NB4 (cell line): ENCODE measurements around the gene C22orf15.

Source experiments
- DNase-seq: peaks from one replicate; pipeline ENCODE4 v3.0.0; 2010; ENCODE audit warnings: low read depth
- H3K4me3 ChIP-seq: one replicate; pipeline ENCODE4 v1.5.1; 2011; ENCODE audit warnings: mild to moderate bottlenecking, low read depth, low read length, moderate library complexity
- MAX ChIP-seq: IDR thresholded peaks from 2 replicates; pipeline ENCODE4 v1.6.1; 2011; ENCODE audit warnings: low read depth, low read length
- MYC ChIP-seq: IDR thresholded peaks from 2 replicates; pipeline ENCODE4 v1.6.1; 2011; ENCODE audit warnings: low read depth, low read length
- POLR2A ChIP-seq: IDR thresholded peaks from 2 replicates; pipeline ENCODE4 v1.6.1; 2011; ENCODE audit warnings: mild to moderate bottlenecking; ENCODE audit not compliant: insufficient read length; ENCODE audit errors: extremely low read depth
- TF ChIP-seq, protein P1 (sequence below): IDR thresholded peaks from one replicate; pipeline ENCODE4 v1.5.1; 2012; ENCODE audit warnings: low read depth, low read length

The C22orf15 gene

GRCh38 chr22:23744001-23744400, 18.8 kb upstream of the C22orf15 start:
- TF ChIP-seq MAX (no peak), POLR2A (no peak), MYC (no peak)
- TF ChIP-seq, protein P1, sequence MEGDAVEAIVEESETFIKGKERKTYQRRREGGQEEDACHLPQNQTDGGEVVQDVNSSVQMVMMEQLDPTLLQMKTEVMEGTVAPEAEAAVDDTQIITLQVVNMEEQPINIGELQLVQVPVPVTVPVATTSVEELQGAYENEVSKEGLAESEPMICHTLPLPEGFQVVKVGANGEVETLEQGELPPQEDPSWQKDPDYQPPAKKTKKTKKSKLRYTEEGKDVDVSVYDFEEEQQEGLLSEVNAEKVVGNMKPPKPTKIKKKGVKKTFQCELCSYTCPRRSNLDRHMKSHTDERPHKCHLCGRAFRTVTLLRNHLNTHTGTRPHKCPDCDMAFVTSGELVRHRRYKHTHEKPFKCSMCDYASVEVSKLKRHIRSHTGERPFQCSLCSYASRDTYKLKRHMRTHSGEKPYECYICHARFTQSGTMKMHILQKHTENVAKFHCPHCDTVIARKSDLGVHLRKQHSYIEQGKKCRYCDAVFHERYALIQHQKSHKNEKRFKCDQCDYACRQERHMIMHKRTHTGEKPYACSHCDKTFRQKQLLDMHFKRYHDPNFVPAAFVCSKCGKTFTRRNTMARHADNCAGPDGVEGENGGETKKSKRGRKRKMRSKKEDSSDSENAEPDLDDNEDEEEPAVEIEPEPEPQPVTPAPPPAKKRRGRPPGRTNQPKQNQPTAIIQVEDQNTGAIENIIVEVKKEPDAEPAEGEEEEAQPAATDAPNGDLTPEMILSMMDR, result no peak
- no peak overlapping the region for H3K4me3 ChIP-seq
- DNase-seq, result no peak

DNA sequence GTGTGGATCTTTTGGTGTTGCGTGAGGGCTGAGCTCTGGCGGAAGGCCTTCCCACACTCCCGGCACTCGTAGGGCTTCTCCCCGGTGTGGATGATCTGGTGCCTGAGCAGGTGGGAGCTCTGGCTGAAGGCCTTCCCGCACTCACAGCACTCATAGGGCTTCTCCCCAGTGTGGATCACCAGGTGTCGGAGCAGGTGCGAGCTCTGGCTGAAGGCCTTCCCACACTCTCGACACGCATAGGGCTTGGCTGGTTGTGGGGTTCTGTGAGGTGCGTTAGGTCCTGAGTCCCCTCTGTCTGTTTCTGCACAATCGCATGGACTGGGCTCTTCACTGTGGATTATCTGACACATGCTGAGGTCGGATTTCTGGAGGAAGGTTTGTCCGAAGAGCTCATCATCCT, 18.3 kb upstream of the C22orf15 start:
- no peak for TF ChIP-seq MYC
- TF ChIP-seq, protein P1, result no peak
- TF ChIP-seq POLR2A, result no peak
- no peak for TF ChIP-seq MAX
- no peak overlapping the region for H3K4me3 ChIP-seq
- DNase-seq, result no peak

GRCh38 chr22:23745791-23746190, 17.0 kb upstream of the C22orf15 start:
- no peak for TF ChIP-seq POLR2A
- TF ChIP-seq, protein P1, result no peak
- TF ChIP-seq MYC, result no peak
- TF ChIP-seq MAX, result no peak
- DNase-seq, result no peak
- no peak overlapping the region for H3K4me3 ChIP-seq

DNA sequence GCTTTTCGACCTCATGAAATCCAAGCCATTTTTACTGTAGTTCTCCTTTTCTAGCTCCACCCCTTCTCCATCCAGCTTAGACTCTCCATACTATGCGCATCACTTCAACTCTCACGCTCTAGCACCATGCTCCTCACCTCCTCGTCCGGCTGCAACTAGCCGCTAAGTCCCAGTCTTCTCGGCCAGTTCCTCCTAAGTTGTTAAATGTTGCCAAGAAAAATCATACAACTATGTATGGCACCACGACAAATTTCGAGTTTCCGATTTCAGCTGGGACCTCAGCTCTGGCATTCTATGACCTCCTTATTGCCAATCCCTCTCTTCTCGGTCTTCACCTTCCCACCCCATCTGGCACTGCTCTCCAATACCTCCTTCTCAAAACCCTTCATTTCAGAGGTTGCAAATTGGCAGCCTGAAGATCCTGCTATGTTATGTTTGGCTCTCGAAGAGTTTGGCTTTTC, 12.9 kb upstream of the C22orf15 start:
- peak overlapping the region; percentile 90 for H3K4me3 ChIP-seq
- TF ChIP-seq MYC (no peak), POLR2A (no peak), MAX (no peak)
- TF ChIP-seq, protein P1, result no peak
- DNase-seq, result peak; percentile 64

DNA sequence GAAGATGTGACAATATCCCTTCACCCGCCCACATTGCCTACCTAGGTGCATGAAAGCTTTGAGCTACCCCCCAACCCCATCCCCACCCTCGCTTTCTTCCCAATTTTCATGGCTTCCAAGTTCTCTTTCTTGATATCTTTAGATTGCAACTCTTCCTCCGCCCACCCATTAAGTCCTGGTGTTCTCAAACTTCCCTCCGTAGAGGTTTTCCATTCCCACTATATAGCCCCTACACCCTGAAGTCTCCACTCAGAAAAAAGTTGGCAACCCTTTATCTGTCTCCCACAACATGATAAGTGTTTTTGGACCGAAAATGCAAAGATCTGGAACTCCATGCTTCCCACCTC, 12.4 kb upstream of the C22orf15 start:
- TF ChIP-seq POLR2A (no peak), MYC (no peak), MAX (no peak)
- TF ChIP-seq, protein P1, result no peak
- peak overlapping the region; percentile 90 for H3K4me3 ChIP-seq
- no peak for DNase-seq
